ENCODE results near the gene COPG2.

GRCh38 chr7:130654850-130655249 lies 13.7 kb downstream of the COPG2 start:
- TF ChIP-seq, protein P1, sequence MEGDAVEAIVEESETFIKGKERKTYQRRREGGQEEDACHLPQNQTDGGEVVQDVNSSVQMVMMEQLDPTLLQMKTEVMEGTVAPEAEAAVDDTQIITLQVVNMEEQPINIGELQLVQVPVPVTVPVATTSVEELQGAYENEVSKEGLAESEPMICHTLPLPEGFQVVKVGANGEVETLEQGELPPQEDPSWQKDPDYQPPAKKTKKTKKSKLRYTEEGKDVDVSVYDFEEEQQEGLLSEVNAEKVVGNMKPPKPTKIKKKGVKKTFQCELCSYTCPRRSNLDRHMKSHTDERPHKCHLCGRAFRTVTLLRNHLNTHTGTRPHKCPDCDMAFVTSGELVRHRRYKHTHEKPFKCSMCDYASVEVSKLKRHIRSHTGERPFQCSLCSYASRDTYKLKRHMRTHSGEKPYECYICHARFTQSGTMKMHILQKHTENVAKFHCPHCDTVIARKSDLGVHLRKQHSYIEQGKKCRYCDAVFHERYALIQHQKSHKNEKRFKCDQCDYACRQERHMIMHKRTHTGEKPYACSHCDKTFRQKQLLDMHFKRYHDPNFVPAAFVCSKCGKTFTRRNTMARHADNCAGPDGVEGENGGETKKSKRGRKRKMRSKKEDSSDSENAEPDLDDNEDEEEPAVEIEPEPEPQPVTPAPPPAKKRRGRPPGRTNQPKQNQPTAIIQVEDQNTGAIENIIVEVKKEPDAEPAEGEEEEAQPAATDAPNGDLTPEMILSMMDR (IDR thresholded peaks at IDR 0.05): no peak
- no peak for TF ChIP-seq POLR2AphosphoS5 (IDR thresholded peaks at IDR 0.05; ENCODE audit: low read depth, low read length)
- no peak for TF ChIP-seq TCF7L2 (IDR thresholded peaks at IDR 0.05; ENCODE audit: low read depth, low read length)
- TF ChIP-seq SIN3A (IDR thresholded peaks at IDR 0.05; ENCODE audit: borderline replicate concordance, insufficient read depth, low read depth, low read length): no peak
- TF ChIP-seq, protein P2, sequence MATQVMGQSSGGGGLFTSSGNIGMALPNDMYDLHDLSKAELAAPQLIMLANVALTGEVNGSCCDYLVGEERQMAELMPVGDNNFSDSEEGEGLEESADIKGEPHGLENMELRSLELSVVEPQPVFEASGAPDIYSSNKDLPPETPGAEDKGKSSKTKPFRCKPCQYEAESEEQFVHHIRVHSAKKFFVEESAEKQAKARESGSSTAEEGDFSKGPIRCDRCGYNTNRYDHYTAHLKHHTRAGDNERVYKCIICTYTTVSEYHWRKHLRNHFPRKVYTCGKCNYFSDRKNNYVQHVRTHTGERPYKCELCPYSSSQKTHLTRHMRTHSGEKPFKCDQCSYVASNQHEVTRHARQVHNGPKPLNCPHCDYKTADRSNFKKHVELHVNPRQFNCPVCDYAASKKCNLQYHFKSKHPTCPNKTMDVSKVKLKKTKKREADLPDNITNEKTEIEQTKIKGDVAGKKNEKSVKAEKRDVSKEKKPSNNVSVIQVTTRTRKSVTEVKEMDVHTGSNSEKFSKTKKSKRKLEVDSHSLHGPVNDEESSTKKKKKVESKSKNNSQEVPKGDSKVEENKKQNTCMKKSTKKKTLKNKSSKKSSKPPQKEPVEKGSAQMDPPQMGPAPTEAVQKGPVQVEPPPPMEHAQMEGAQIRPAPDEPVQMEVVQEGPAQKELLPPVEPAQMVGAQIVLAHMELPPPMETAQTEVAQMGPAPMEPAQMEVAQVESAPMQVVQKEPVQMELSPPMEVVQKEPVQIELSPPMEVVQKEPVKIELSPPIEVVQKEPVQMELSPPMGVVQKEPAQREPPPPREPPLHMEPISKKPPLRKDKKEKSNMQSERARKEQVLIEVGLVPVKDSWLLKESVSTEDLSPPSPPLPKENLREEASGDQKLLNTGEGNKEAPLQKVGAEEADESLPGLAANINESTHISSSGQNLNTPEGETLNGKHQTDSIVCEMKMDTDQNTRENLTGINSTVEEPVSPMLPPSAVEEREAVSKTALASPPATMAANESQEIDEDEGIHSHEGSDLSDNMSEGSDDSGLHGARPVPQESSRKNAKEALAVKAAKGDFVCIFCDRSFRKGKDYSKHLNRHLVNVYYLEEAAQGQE (IDR thresholded peaks at IDR 0.05; ENCODE audit: insufficient read depth in 1 of 2, low read depth in 2 of 2, low read length in 1 of 2): no peak

Data from Panc1 (cell line).